Stimulated activated CD4-positive, alpha-beta T cell treated with anti-CD3 and anti-CD28 coated beads, Interleukin-2, amount 100 ng/mL, for 4 hours (primary cell): ENCODE measurements around the gene CGRRF1.

Experiments used
- DNase-seq: peaks from one replicate; pipeline ENCODE4 v3.0.0-alpha.2; 2020; ENCODE audit warnings: low read depth

Gene CGRRF1

DNA sequence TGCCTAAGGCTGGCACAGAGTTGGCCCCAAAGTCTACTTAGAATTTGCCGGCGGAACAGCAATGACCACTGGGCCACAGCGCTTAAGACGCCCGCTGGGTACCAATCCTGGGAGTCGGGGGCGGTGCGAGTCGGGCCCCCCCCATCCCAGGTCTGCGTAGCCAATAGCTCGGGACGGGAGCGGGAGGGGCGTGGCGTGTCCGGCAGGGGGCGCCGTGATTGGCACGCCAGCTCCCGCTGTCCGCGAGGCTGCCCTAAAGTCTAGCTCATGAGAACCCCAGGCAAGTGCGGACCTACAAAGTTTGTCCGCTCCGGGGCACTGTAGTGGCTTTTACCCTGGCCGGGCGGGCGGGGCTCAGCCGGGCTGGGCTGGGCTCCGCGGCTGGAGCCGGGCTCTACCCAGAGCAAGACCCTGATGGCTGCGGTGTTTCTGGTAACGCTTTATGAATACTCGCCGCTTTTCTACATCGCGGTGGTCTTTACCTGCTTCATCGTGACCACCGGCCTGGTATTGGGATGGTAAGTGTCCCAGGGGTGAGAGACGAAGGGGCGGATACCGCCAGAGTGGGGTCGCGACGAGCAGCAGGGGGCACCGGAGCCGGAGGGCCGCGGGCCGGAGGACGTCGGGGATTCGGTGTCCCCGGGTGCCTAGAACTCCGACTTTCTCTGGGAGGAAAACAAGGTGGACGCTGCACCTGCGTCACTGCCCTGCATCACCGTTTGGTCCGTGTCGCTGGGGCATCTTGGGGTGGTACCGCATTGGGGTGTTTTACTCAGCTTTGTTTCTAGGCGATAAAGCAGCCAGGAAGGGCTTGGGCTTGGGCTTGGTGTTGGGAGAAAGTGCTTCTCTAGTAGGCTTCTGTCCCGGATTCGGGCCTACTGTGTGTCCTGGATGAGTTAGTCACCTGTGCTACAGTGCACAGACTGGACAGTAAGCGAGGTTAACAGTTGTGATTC lies at the start of gene CGRRF1:
TSS of gene CGRRF1 (plus strand) at position 361 of the 956 bp plus-strand sequence. CDS start at position 415, 54 bp downstream.
- peak; percentile 89 for DNase-seq

DNA sequence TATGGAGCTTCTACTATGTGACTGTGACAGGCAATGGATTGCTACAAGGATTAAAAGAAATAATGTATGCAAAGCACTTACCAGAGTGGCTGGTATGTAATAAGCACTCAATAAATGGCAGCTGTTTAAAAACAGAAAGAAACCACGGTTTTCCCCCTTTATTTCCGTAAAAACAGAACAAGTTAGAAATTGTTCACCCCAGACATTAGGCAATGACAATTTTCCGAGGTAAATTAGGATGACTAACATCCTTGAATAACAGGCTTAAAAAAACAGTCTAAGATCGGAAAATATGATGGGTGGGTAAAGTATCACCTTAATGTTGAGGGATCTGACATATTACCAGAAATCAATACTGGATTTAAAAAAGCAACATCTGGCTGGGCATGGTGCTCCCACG lies 47.7 kb upstream of the CGRRF1 start:
- no peak for DNase-seq

DNA sequence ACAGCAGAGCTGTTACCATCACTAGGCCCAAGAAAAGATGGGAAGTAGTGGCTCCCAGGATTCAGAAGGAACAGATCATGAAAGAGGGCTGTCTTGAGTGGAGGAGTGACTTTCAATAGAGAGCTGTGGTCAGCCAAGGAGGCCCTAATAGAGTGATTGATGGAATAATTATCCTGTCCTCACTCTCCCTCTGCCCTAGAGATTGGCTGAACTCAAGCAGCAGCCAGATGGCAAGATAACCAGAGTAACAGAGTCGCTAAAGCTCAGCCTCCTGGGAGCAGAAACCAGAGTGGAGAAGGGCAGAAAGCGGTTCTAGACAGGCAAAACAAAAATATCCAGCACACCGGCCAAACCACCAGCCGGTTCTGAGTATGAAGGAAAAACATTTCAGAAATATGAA lies 44.1 kb upstream of the CGRRF1 start:
- DNase-seq: no peak

- DNase-seq: no peak
These were observed 42.4 kb upstream of the CGRRF1 start for GRCh38 chr14:54467280-54467679.

DNA sequence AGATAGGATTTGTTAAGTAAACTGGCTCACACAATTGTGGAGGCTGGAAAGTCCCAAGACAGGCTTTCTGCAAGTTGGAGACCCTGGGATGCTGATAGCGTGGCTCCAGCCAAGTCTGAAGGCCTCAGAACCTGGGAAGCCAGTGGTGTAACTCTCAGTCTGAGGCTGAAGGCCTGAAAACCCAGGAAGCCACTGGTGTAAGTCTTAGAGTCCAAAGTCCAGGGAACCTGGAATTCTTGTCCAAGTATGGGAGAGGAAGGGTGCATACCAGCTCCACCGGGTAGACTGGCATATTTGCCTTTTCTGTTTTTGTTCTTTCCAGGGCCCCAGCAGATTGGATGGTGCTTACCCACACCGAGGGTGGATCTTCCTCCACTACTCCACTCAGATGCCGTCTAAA lies 39.0 kb upstream of the CGRRF1 start:
- DNase-seq: no peak

DNA sequence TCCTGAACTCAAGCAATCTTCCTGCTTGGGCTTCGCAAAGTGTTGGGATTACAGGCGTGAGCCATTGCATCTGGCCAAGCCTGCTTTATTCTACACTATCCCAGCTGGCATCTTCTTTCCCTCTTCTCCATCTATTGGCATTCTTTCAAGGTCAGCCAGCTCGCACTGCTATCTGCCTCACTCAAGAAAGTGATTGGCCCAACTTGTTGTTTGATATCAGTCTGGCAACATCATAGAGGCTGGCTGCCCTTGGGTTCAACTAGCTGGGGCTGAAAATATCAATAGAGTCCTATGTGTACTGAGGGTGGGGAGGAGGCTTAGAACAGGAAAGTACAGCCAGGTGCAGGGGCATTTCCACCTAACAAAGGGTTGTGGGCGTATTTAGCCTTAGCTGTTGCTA lies 38.1 kb upstream of the CGRRF1 start:
- DNase-seq: no peak

GRCh38 chr14:54472315-54472714 lies 37.4 kb upstream of the CGRRF1 start:
- DNase-seq: no peak

DNA sequence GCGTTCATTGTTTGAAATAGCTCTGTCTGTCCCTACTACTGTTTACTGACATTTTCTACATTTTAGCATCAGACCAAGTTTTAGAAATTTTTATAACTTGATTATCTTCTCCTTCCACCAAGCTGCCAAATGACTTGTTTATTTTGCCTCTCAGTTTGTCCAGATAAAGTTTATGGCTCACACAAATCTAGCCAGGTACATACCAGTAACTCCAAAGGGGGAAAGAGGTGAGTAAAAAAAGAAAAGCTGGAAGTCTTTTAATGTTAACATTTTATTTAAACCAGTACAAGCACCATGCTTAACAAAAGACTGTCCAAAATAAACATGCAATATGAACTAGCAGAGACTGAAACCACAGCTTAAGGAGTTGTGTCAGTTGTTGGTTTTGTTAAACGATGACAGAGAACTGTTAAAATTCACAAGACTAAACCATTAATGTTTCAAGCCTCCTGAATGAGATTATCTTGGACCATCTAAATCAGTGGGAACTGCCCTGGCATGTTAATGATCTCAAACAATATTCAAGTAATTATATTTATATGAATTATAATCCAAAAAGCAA lies 35.4 kb upstream of the CGRRF1 start:
- no peak for DNase-seq

- DNase-seq: no peak
These were observed 34.4 kb upstream of the CGRRF1 start for GRCh38 chr14:54475187-54475899.

GRCh38 chr14:54475911-54476310 lies 33.8 kb upstream of the CGRRF1 start:
- DNase-seq: no peak

- DNase-seq: no peak
These were observed 31.0 kb upstream of the CGRRF1 start for GRCh38 chr14:54478636-54479215.

DNA sequence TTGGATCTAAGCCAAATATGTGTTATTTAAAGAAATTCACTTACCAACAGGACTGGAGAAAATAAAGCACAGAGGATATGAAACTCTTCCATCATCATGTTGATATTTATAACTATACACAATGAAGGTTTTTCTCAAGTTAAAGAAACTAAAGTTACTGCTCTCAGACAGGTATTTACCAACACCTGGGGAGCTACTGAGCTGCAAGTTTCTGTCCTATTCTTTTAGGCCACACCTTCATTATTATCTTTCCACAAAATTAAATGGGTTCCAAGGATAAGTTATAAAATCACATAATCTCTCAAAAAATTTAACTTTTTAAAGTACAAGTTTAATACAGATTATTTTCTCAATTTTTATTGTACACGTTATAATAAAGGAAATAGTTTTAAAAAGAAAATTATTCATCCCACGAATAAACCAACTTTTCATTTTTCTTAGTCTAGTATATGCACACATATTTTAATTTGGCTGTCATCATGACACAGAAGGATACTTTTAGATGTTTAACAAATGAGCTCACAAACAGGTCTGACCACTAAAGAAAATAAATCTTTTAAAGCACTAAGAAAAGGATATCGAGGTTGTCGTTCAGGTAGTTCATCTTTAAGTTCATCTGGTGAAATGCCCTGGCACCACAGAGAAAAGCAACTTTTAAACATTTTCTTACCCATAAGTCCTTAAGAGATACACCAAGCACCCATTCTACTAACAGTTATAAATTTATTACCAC lies 28.7 kb upstream of the CGRRF1 start:
- no peak for DNase-seq

DNA sequence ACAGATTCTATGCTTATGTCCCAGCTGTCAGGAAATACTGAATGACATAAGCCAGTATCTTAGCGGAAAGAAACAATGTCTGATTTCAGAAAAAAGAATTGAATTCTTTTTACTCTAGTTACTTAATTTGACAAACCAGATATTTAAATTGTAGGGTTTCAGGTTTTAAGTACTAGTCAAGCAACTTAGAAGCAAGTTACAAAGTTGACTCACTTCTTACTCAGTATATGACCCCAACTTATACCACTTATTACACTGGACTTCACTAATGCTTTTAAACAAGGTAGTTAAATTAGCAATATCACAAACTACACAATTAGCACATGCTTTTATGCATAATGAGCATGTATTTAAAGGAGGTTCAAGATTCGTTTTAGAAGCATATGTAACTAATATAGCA lies 28.0 kb upstream of the CGRRF1 start:
- no peak for DNase-seq

GRCh38 chr14:54483073-54483745 lies 26.5 kb upstream of the CGRRF1 start:
- DNase-seq: no peak

- DNase-seq: no peak
These were observed 25.9 kb upstream of the CGRRF1 start for GRCh38 chr14:54483846-54484245.

- DNase-seq: no peak
These were observed 23.0 kb upstream of the CGRRF1 start for GRCh38 chr14:54486685-54487084.

- DNase-seq: no peak
These were observed 21.9 kb upstream of the CGRRF1 start for GRCh38 chr14:54487771-54488170.

DNA sequence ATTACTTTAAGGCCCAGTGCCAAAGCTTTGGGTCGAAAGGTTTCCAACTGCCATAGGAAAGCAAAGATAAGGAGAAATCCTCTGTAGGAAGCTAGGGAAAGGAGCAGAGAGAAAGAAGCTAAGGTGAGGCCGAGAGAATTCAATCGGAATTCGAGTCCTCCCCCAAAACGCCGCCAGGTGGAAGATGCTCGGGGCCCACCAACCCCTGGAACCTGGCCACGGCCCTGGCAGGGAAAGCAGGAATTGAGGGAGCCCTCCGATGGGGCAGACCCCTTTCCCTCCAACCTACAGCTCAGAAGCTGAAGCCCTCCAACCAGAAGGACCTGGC lies 21.4 kb upstream of the CGRRF1 start:
- no peak for DNase-seq

DNA sequence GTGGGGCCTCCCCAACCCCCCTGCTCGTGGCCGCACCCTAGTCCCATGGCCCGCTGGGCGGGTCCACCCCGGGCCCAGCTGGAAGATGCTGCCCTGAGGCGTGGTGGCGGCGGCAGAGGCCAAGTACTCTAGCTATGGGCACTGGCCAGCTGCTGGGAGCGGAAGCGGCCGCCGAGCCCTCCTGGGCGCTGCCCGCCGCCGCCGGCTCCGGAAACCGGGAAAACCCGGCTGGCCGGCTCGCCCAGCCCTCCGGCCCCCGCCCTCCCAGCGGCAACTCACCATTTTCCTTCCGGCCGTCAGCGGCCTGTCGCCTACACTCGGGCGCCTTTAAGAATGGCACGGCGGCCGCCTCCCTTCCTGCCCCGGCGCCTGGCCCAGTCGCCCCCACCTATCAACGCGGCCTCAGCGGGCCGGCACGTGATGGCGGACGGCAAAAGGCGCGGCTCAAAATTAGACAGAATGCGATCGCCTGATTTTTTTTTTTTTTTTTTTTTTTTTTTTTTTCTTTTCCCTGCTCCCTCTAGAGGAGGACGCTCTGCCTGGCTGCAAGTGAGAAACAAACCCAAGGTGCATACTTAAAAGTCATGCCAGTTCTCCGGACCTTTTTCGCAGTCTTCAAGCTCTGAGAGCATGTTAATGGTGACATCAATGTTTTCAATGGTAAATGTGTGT lies 20.9 kb upstream of the CGRRF1 start, which contains the start of gene GMFB:
TSS of gene GMFB (minus strand) at position 335 of the 672 bp plus-strand sequence. CDS start at position 282, 53 bp downstream.
- peak; percentile 80 for DNase-seq

DNA sequence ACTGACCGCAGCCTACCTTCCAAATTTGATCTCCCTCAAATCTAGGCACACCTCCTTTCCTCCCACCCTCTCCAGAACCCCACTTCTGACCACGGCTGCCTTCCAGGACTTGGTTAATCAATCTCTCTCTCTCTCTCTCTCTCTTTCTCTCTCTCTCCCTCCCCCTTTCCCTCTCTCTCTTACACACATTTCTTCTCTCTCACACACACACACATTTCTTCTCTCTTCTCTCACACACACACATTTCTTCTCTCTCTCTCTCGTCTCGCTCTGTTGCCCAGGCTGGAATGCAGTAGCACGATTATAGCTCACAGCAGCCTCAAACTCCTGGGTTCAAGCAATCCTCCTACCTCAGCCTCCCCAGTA lies 20.4 kb upstream of the CGRRF1 start:
- no peak for DNase-seq
